NOMO-1 treated with dmso at 0.1 percent for 144 hours (cell line): Measurements from ENCODE around the gene PRDM16.
"Not testable (repeated sequence)": the region's sequence is repeated elsewhere in the genome, so short reads cannot be mapped to it uniquely, and the experiment has no call there.

Experiments
- DNase-seq: peaks from one replicate; lab custom pipeline; 2025; ENCODE audit not compliant: unreplicated experiment; lab: John Stamatoyannopoulos, UW

Gene PRDM16

DNA sequence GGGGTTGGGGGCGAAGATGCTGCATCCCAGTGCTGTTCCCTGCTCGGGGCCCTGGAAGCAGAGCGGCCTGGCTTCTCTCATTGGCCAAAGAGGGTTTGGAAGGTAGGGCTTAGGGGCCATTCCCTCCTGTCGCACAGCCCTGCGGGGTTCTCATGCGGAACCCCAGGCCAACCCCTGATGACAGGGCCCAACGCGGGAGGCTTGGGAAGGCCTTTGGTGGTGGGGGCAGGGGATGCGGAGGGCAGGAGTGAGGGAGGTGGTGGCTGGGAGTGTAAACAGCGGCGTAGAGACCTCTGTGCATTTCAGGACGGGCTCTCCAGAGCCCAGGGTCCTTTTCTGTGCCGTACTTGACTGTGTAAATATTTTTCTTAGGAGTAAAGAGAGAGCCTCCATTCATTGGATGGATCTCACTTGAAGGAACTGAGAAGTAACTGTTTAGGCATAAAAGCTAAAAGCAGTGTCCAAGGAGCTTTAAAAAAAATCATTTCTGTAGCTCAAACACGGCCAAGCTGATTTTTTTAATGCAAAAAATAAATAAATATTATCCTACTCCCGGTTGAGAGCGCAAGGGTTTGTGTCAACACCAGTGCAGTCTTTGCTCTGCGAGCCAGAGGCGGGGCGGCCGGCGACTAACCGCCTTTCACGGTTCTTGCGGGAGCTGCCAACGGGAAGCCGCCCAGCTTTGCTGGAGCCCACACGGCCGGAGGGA is 169.1 kb downstream of the PRDM16 start:
- no peak for DNase-seq

DNA sequence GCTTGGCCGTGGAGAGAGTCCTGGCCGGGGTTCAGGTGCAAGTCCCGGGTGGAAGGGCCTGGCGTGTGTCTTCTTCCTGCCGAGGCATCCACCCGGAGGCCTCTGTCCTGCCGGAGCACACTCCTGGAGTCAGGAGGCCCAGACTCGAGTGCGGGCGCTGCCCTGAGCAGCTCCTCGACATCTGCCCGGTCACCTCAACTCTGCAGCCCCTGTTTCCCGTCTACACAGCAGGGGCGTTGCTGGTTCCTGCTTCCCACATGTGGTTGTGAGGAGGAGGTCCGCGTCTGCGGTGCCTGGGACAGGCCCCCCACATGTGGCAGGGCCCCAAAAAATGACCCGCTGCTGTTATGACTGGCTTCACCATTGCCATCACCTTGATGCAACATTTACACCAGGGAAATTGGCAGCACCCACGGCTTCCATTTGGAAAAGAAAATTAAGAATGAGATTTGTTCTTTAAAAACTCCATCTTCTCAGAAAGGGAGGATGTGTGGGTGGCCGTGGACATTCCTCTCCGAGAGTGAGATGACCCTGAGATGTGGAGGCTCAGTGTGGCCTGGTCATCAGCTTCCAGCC is 169.8 kb downstream of the PRDM16 start:
- no peak for DNase-seq

DNA sequence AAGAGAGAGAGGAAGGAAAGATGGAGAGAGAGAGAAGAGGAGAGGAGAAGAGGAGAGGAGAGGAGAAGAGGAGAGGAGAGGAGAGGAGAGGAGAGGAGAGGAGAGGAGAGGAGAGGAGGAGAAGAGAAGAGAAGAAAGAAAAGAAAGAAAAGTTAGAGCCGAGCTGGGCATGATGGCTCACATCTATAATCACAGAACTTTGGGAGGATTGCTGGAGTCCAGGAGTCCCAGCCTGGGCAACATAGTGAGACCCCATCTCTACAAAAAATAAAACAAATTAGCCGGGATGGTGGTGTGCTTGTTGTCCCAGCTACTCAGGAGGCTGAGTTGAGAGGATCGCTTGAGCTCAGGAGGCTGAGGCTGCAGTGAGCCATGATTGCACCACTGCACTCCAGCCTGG is 171.0 kb downstream of the PRDM16 start:
- not testable (repeated sequence) for DNase-seq

DNA sequence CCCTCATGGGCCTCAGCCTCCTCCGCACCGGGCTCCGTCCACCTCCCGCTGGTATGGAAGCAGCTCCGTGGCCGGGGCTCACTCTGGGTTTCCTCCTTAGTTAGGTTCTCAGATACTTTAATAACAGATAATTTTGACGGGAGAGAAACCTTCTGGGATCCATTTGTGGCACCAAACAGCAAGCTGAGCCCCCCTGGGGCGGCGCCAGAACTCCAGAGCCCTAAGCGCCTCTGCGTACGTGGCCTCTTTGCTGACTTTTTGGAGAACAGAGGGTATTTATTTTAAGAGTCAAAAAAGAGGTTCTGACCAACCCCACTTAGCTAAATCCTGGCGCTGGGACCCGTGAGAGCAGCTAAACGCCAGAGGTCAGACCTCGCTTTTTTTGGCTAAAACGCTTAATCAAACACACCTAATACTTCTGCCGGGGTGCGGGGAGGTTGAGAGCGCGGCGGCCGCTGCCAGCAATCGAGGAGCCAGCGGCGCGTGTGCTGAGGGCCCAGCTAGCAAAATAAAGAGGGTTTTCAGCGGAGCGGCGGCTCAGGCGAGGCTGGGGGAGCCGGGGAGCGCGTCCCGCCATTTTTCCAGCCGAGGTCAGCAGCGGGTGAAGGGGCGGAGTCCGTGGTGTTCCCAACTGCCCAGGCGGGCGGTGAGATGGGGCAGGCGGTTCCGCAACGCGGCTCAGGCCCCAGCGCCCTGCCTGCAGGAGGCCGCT is 171.7 kb downstream of the PRDM16 start:
- DNase-seq: no peak

DNA sequence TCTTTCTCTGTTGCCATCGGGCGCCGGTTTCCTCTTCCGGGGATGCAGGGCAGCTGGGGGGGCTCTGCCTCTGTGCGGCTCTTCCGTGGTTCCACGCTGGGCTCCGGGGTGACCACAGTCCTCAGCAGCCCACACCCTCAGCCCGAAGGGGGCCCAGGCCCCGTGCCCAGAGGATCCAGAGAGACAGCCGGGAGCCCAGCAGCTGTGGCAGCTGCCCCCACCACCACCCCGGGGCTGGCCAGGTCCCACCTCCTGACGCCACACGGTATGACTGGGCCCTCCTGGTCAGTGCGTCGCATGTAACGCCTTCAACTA is 172.2 kb downstream of the PRDM16 start:
- no peak for DNase-seq

DNA sequence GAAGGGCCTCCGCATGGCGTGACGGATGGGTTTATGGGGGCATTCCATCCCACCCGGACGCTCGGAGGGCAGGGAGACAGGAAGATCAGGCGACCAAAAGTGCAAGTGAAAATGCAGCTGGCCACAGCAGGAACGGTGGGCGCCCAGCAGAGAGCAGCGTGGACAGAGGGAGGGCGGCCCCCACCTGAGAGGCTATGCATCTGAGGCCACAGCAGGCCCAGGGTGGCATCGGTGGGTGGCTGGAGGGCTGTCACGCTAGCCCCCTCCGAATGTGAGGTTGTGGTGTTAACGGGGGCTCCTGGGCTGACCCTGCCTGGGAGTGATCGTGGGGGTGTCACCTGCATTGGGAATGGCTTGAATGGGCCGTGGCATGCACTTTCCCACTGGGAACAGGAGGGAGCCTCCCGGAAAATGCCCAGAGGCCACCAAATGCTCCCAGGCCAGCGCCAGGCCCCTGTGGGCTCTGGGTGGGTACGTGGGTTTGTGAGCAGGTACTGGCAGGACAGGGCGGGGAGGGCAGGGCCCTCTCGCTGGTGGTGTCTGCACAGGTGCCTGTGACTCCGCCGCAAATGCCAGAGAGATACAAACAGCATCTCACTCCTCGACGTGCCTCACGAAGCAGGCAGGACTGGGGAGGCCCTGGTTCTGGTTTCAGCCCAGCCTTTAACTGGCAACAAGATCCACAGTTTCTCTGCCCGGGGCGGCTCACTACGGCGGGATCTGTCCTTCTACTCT is 172.8 kb downstream of the PRDM16 start:
- DNase-seq: no peak

DNA sequence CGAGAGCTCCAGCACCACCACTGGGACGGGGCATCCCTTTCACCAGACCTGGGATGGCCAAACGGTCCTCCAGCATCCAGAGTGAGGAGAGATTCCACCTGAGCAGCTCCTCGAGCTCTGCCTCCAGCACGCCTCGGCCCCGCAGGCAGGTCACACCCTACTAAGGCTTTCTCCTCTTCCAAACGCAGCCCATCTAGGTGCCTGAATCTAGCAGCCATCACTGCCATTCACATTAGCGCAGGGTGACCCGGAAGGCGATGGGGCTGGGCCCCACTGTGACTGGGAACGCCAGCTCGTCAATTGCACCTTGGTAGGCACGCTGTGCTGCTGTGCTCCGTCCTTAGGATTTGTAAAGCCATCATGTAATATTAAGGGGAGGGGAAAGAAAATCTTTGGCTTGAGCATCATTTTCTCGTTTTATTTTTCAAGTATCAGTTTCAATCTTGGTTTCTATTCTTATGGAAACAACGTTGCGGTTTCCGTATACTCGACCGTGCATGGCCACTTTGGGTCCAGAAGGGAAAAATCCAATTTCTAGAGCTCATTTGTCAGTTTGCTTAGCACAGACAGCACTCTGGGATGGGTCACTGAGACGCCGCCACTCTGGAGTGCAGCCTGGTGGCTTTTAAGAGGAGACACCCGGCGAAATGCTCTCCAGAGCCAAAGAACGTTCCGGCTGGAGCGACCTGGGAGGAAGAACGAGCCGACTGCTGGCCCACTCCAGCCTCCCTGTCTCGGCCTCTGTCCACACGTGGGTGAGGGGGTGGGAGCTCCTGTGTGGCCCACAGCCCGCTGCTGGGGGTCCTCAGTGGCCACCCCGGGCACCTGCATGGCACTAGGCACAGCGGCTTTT is 173.6 kb downstream of the PRDM16 start:
- no peak for DNase-seq

DNA sequence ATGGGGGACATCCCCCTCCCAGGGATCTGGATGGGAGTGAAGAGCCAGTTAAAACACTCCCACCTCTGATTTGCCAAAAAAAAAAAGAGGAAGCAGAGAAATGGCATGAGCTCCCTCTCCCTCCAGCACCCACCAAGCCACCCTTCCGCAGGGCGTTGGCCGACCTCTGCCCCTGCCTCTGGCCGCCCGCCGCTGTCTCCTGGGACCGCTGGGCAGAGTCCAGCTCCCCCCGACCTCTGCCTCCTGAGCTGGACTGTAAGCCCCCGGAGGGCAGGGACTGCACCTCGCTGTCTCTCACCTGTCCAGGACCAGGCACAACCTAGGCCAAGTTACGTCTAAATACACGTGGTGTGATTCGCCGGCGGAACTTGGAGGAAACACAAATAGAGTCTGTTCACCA is 174.3 kb downstream of the PRDM16 start:
- DNase-seq: no peak

DNA sequence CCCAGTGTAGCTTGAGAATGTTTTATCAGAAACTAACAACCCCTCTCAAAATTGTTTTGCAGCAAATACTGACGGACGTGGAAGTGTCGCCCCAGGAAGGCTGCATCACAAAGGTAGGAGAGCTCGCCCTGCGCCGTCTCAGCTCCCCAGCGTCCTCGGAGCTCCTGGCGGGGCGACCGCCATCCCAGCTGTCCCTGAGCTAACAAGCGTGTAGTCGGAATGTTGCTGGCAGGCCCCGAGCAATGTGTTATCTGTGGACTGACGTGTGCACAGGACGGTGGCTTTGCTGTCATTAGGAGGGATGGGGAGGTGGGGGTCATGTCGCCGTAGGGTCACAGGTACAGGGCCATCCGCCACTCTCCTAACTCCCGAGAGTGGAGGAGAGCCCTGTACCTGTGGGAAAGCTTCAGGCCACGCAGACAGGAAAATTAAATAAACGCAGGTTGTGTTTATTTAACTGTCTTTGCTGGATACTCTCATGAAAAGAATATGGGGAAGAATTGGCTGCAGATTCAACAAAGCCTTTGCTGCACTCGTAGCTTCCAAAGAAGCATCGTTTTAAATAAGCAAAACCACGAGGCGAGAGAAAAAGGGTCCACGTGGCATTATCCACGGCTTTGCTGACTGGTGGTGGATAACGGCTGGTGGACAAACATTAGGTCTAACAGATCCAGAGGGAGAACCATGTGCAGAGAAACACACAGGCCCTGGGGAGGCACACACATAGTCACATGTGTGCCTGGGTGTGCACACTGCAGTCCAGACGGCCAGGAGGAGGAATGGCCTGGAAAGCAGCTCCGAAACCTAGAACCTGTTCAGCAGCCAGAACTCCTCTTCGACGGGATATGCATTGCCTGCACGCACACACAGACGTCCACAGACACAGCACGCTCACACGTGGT is 175.3 kb downstream of the PRDM16 start:
- no peak for DNase-seq

DNA sequence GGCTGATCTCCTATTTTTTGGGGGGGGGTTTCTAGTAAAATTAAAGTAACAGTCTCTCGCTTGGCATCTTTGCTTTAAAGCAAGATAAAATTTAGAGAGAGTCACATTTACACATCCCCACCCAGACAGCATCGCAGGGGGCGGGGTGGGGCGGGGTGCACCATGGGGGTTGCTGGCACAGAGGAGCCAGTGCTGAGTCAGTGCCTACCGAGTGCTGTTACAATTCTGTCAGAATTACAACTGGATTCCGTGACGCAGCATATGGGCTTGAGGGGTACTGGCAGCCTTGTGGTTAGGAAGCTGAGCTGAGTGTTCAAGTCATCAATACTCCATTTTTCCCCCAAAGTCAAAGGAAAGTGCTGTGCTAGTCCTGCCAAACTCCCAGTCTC is 175.9 kb downstream of the PRDM16 start:
- DNase-seq: no peak

DNA sequence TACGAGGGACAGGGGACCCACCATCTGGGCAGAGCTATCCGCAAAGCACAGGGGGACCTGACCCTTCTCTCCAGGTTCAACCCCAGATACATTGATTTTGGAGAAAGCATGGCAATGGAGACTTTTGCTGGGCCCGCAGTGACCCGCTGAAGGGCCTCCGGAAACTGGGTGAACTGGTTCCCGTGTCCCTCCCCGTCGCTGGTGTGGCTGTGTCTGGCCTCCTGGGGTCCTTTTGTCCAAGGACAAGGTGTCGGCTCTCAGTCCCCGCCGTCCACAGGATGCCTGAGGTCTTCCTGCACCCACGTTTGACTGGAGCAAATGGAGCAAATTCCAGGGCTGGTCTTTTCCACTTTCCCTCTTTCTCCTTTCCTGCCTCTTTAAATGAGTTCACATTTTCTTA is 176.3 kb downstream of the PRDM16 start:
- no peak for DNase-seq

DNA sequence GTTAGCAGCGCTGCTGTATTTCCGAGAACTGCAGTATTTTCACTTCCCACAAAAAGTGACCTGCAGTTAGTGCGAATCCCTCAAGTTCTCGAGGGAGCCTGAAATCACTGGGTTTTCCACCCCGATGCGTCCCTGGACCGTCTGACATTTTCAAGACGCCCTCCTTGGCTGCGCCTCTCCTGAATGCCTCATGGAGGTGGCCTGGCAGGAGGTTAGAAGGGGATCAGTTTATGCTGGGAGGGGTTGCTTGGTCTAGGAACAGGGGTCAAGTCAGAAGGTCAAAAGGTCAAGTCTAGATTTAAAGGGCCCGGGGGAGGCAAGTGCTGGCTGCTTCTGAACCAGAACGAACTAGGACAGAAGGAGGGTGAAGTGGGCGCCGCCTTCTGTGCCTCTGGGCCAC is 176.8 kb downstream of the PRDM16 start:
- no peak for DNase-seq

DNA sequence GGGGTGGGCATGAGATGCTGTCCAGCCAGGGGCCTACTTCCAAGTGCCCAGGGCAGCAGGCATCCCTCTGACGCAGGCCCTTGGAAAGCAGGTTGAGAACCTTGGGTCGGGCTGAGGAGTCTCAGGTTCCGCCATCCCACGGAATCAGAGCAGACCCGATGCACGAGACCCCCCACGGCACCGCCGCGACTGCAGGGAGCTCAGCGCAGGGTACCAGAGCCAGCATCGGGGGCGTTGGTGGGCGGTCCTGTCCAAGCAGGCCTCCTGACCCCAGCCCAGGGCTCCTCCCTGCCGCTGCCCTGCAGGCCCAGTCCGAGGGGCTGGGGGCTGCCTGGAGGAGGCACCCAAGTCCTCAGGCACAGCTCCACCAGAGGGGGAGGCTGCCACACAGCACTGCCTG is 177.2 kb downstream of the PRDM16 start:
- DNase-seq: no peak

DNA sequence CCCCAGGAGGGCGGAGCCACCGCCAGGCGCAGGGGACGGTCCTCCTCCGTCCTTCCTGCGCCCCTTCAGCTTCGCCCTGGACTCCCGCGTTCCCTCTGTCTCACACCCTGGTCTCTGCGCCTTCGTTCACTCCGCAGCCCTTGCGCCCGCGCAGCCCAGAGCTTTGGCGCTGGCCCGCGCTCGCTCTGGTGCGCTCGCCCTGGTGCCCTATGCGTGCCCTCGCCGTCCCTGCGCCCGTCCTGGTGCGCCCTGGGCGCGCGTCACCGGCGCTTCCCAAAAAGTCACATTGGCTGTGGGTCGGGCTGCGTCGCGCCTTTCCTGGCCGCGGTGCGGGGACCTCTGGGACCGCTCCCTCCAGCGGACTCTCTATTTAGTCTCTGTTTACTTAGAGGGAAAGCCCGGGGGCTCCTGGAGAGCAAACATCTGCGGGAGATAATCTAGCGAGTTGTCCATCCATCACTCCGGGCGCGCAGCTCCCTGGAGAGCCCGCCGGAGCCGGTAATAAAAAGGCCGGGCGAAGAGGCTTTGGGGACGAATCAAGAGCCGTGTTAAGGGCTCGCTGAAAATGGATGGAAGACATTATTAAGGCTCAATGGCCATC is 178.6 kb downstream of the PRDM16 start:
- DNase-seq: no peak

DNA sequence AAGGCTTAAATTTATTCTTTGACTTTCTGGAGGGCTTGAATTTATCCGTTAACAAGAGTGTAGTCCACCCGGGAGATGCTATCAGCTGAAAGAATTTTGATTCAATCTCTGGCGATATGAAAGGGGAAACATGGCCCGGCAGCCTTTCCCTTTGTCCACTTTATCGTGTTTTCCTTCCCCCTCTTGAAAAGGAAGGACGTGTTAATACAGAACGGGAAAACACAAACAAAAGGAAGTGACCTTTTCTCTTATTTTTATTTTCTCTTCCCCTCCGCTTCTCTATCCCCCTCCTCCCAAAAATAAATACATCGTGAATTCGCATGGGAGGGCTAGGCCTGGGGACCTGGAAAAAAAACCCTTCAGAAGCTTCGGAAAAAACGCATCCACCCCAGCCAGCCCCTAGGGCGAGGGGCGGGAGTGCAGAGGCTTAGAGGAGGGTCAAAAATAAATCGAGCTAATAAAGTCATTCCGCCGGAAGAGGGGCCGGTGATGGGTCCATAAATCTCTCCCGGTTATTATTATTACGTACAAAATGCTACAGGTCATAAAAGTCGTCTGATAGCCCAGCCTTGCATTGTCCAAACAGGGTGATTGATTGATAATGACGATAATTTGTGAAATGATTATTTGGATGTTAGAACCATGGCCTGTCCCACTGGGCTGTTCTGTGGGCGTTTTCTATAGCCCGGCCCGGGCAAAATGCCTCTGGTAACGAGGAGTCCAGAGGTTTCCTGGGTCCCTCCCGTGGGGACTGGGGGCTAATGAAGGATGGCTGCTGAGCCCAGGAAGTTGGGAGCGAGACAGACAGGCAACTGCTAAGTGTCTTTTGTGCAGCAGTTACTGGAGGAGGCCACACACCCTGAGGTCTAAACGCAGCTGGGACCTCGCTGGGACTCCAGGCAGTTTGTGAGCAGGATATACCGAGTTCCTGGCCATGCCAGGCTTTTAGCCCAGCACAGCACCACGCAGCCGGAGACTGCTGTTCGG is 179.4 kb downstream of the PRDM16 start:
- DNase-seq: no peak

DNA sequence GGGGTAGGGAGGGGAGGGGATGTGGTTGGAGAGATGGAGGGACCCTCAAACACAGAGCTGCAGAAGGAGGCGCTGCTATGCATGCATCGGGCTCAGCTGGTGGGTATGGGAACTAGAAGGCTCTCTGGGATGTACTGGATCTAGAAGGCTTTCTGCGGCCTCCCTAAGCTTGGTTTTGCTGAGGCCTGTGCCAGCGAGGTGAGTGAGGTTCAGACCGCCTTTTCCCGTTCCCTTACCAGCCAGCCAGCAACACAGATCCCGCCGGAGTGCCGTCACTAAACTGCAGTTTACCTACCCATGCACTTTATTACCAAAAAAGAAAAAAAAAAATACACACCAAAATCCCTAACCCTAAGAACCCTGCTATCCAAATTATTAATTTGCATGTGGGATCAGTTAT is 180.2 kb downstream of the PRDM16 start:
- no peak for DNase-seq

DNA sequence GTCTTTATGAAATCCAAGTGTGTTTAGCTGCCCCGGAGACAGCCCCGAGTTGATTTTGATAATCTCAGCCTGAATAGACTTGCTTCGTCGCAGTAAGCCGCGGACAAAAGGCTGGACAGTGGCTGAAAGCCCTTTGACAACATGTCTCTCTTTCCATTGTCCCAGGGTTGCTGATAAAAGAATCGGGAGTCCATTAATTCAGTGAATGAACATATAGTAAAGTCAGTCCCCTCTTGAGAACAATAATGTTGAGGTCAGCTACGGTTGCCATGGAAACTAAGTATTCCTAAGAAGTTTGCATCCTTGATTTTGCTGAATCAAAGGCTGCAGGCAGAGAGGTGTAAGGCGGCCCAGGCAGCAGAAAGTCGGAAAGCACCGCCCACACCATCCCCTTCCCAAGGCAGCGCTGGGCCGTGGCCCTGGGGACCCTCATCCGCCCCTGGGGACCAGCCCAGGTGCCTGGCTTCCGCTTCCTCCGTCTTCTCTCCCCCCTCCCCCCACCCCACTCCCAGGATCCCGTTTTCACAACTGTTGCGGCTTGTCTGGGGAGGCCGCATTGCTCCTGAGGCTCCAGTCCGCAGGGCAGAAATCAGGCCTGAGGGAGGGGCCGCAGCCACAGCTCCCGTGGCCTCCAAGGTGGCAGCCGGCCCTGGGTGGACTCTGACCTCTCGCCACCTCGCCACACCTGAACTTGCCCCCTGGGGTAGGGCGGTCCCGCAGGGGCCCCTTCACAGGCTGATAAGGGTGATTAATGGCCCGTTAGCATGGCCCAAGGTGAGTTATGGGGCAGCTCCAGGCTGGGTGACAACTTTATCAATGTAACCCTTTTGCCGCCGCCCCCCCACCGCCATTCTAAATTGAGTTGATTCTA is 180.9 kb downstream of the PRDM16 start:
- no peak for DNase-seq

DNA sequence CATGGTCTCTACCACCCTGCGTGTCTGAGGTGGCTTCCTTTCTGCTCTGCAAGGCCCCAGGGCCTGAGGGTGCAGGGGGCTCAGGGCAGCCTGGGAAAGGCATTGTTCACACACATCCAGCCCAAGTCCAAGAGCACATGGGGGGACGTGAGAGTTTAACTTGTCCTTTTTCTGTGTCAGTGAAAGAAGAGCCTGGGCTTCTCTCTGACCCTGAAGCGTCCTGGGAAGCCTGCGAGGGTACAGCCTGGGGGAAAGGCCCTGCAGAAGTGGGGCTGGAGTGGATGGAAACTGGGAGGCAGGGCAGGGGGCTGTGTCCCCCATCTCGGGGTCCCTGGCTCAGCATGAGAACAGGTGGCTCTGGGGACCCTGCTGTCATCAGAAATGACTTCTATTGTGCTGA is 181.6 kb downstream of the PRDM16 start:
- no peak for DNase-seq
